ENCODE measurements around the gene BCL2L13. TPM values are rescaled to one million over a fixed set of nuclear protein-coding genes. Genes with fewer than 3 reads are reported as not detected.
A peak's percentile ranks its signal among the peaks of the same experiment; 100 is the strongest.
"Not testable (repeated sequence)": the region's sequence is repeated elsewhere in the genome, so short reads cannot be mapped to it uniquely, and the experiment has no call there.

BCL2L13 gene
- total RNA-seq, 1 experiment from 2014 or later: 44.0 TPM

DNA sequence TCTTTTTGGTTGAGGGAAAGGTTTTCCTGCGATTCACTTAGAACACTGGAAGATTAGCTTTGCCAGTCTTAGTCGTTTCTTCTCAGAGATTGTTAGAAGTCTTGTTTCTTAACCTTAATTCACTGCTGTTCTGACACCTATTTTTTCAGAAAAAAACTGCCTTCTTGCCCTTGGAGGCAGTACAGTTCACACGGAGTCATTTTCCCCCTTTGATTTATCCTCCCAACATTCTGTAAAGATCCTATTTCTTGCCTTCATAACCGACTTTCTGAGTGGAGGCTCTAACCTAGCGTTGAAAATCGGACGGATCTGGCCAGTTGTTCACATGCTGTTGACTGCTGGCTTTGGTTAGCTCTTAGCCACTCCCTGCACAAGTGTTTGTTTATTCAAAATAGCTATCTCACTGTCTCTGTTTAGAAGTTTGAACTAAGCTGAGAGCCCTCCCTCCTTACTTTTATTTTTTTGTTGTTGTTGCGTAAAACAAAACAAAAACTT is 737 bp downstream of the BCL2L13 start:
- BruUV-seq (replicated peaks): TSS peak; percentile 85
- Histone ChIP-seq H3K9me3 (ENCODE audit: control insufficient read depth, insufficient read depth, low read depth, low read length) (no peaks in the 10 kb centered on the region), H3K4me1 (ENCODE audit: control insufficient read depth, insufficient read depth, low read length) (peaks cover 12% of the 10 kb centered on the region), H3K4me3 (ENCODE audit: low read depth in 2 of 2, low read length in 2 of 2) (peak overlapping the region; percentile 94 to 98), H3K36me3 (ENCODE audit: control insufficient read depth, insufficient read depth, low read length) (peaks cover 8% of the 10 kb centered on the region; the same call in 1 of the 2 replicates), H3K27ac (ENCODE audit: low read length) (peak overlapping the region; percentile 98), H3K27me3 (ENCODE audit: control insufficient read depth, insufficient read depth, low read length) (no peaks in the 10 kb centered on the region)
- ATAC-seq (peak; percentile 55), DNase-seq (ENCODE audit: low read depth, low spot score) (no peak)
- ChIA-PET CTCF (no interaction called here), POLR2A (interaction anchor here (0.5 to 1.6 kb wide), 5 partner anchors 10 to 68 kb away, joined by 3 to 8 read pairs (median 3); partner anchors contain the start of gene ATP6V1E1)
- TF ChIP-seq, protein P1, sequence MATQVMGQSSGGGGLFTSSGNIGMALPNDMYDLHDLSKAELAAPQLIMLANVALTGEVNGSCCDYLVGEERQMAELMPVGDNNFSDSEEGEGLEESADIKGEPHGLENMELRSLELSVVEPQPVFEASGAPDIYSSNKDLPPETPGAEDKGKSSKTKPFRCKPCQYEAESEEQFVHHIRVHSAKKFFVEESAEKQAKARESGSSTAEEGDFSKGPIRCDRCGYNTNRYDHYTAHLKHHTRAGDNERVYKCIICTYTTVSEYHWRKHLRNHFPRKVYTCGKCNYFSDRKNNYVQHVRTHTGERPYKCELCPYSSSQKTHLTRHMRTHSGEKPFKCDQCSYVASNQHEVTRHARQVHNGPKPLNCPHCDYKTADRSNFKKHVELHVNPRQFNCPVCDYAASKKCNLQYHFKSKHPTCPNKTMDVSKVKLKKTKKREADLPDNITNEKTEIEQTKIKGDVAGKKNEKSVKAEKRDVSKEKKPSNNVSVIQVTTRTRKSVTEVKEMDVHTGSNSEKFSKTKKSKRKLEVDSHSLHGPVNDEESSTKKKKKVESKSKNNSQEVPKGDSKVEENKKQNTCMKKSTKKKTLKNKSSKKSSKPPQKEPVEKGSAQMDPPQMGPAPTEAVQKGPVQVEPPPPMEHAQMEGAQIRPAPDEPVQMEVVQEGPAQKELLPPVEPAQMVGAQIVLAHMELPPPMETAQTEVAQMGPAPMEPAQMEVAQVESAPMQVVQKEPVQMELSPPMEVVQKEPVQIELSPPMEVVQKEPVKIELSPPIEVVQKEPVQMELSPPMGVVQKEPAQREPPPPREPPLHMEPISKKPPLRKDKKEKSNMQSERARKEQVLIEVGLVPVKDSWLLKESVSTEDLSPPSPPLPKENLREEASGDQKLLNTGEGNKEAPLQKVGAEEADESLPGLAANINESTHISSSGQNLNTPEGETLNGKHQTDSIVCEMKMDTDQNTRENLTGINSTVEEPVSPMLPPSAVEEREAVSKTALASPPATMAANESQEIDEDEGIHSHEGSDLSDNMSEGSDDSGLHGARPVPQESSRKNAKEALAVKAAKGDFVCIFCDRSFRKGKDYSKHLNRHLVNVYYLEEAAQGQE (IDR thresholded peaks at IDR 0.05; ENCODE audit: insufficient read depth in 1 of 2, low read depth in 2 of 2, low read length in 1 of 2): no peak
- TF ChIP-seq, protein P2, sequence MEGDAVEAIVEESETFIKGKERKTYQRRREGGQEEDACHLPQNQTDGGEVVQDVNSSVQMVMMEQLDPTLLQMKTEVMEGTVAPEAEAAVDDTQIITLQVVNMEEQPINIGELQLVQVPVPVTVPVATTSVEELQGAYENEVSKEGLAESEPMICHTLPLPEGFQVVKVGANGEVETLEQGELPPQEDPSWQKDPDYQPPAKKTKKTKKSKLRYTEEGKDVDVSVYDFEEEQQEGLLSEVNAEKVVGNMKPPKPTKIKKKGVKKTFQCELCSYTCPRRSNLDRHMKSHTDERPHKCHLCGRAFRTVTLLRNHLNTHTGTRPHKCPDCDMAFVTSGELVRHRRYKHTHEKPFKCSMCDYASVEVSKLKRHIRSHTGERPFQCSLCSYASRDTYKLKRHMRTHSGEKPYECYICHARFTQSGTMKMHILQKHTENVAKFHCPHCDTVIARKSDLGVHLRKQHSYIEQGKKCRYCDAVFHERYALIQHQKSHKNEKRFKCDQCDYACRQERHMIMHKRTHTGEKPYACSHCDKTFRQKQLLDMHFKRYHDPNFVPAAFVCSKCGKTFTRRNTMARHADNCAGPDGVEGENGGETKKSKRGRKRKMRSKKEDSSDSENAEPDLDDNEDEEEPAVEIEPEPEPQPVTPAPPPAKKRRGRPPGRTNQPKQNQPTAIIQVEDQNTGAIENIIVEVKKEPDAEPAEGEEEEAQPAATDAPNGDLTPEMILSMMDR (IDR thresholded peaks at IDR 0.05): no peak
- TF ChIP-seq POLR2AphosphoS5 (IDR thresholded peaks at IDR 0.05; ENCODE audit: low read depth, low read length): no peak
- no peak for TF ChIP-seq TCF7L2 (IDR thresholded peaks at IDR 0.05; ENCODE audit: low read depth, low read length)
- TF ChIP-seq SIN3A (IDR thresholded peaks at IDR 0.05; ENCODE audit: borderline replicate concordance, insufficient read depth, low read depth, low read length): no peak
- in situ Hi-C loops (cut with HindIII; ENCODE audit: low pct_unique_long_range_greater_than_20kb, low sequenced_read_pairs) (no loop called here), intact Hi-C loops (cut with micrococcal nuclease; ENCODE audit: unreplicated experiment) (no loop called here)

DNA sequence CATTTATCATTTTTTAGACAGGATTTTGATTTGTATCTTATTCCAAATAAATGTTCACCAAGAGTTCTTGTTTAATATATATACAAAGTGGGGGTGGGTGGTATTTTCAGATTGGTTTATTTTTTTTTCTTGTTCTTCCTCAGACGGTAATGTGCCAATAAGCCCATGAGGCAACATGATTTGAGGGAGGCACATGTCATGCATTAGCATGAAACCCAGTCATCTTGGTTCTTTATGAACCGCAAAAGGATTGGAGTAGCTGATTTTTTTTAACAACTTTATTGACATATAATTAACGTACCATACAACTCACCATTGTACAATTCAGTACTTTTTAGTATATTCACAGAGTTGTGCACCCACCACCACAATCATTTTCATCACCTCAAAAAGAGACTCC is 2.7 kb downstream of the BCL2L13 start:
- ATAC-seq: no peak
- no peak overlapping the region for H3K4me3 ChIP-seq (ENCODE audit: low read depth in 2 of 2, low read length in 2 of 2)
- intact Hi-C loops (cut with micrococcal nuclease; ENCODE audit: unreplicated experiment): no loop called here
- H3K9me3 ChIP-seq (ENCODE audit: control insufficient read depth, insufficient read depth, low read depth, low read length): no peaks in the 10 kb centered on the region
- CTCF ChIA-PET: interaction anchor here (0.7 kb wide), 1 partner anchor 567 kb away, joined by 4 read pairs; no protein-coding TSS in a partner anchor
- POLR2A ChIA-PET: interaction anchor here (0.6 kb wide), 1 partner anchor 21 kb away, joined by 3 read pairs; no protein-coding TSS in a partner anchor
- H3K27me3 ChIP-seq (ENCODE audit: control insufficient read depth, insufficient read depth, low read length): no peaks in the 10 kb centered on the region
- TF ChIP-seq, protein P2 (IDR thresholded peaks at IDR 0.05): no peak
- no peak for TF ChIP-seq POLR2AphosphoS5 (IDR thresholded peaks at IDR 0.05; ENCODE audit: low read depth, low read length)
- TF ChIP-seq, protein P1 (IDR thresholded peaks at IDR 0.05; ENCODE audit: insufficient read depth in 1 of 2, low read depth in 2 of 2, low read length in 1 of 2): no peak
- H3K27ac ChIP-seq (ENCODE audit: low read length): no peak overlapping the region
- DNase-seq (ENCODE audit: low read depth, low spot score): no peak
- BruUV-seq (replicated peaks): TSS peak; percentile 51
- H3K36me3 ChIP-seq (ENCODE audit: control insufficient read depth, insufficient read depth, low read length): peaks cover 8% of the 10 kb centered on the region; the same call in 1 of the 2 replicates
- in situ Hi-C loops (cut with HindIII; ENCODE audit: low pct_unique_long_range_greater_than_20kb, low sequenced_read_pairs): no loop called here
- H3K4me1 ChIP-seq (ENCODE audit: control insufficient read depth, insufficient read depth, low read length): peaks cover 12% of the 10 kb centered on the region

DNA sequence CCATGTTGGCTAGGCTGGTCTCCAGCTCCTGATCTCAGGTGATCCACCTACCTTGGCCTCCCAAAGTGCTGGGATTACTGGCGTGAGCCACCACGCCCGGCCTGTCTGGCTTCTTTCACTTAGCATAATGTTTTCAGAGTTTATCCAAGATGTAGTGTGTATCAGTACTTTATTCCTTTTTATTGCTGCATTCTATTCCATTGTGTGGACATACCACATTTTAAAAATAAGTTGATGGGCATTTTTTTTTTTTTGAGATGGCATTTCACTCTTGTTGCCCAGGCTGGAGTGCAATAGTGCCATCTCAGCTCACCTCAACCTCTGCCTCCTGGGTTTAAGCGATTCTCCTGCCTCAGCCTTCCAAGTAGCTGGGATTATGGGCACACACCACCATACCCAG is 3.8 kb downstream of the BCL2L13 start:
- H3K36me3 ChIP-seq (ENCODE audit: control insufficient read depth, insufficient read depth, low read length); H3K27ac ChIP-seq (ENCODE audit: low read length); DNase-seq (ENCODE audit: low read depth, low spot score); POLR2A ChIA-PET; H3K9me3 ChIP-seq (ENCODE audit: control insufficient read depth, insufficient read depth, low read depth, low read length); ATAC-seq; intact Hi-C loops (cut with micrococcal nuclease; ENCODE audit: unreplicated experiment); H3K27me3 ChIP-seq (ENCODE audit: control insufficient read depth, insufficient read depth, low read length); in situ Hi-C loops (cut with HindIII; ENCODE audit: low pct_unique_long_range_greater_than_20kb, low sequenced_read_pairs); BruUV-seq (replicated peaks); H3K4me3 ChIP-seq (ENCODE audit: low read depth in 2 of 2, low read length in 2 of 2): not testable (repeated sequence)
- CTCF ChIA-PET: interaction anchor here (0.7 kb wide), 1 partner anchor 51 kb away, joined by 3 read pairs; no protein-coding TSS in a partner anchor
- peaks cover 12% of the 10 kb centered on the region for H3K4me1 ChIP-seq (ENCODE audit: control insufficient read depth, insufficient read depth, low read length)
